ENCODE data around the gene CARNS1.
A peak's percentile ranks its signal among the peaks of the same experiment; 100 is the strongest.
"Not testable (repeated sequence)": the region's sequence is repeated elsewhere in the genome, so short reads cannot be mapped to it uniquely, and the experiment has no call there.

The CARNS1 gene

GRCh38 chr11:67421430-67422031 lies 6.1 kb downstream of the CARNS1 start:
- Histone ChIP-seq H3K27me3 (no peaks in the 10 kb centered on the region), H4K20me1 (0 out of 2 replicates have a peak, but pooled peaks cover 7% of the 10 kb centered on the region), H3K36me3 (no peaks in the 10 kb centered on the region), H3K4me2 (peak overlapping the region; percentile 62), H3K27ac (no peak overlapping the region; the same call in 1 of the 2 replicates), H3K9me3 (no peaks in the 10 kb centered on the region), H3K9ac (no peak overlapping the region), H3K4me1 (peaks cover 69% of the 10 kb centered on the region), H3K4me3 (no peak overlapping the region; the same call in 1 of the 2 replicates)
- TF ChIP-seq Cebpa-rat (IDR thresholded peaks at IDR 0.05): no peak

- Histone ChIP-seq H4K20me1 (no peaks in the 10 kb centered on the region), H3K4me3 (no peak overlapping the region), H3K36me3 (no peaks in the 10 kb centered on the region), H3K4me1 (peaks cover 64% of the 10 kb centered on the region), H3K9me3 (no peaks in the 10 kb centered on the region), H3K27ac (no peak overlapping the region), H3K9ac (no peak overlapping the region), H3K27me3 (no peaks in the 10 kb centered on the region), H3K4me2 (no peak overlapping the region)
- TF ChIP-seq Cebpa-rat (IDR thresholded peaks at IDR 0.05): no peak
Observed at GRCh38 chr11:67422891-67423290, 7.4 kb downstream of the CARNS1 start.

GRCh38 chr11:67423466-67423865 lies 8.0 kb downstream of the CARNS1 start:
- no peak overlapping the region for H3K9ac ChIP-seq
- no peak overlapping the region for H3K4me3 ChIP-seq
- TF ChIP-seq Cebpa-rat (IDR thresholded peaks at IDR 0.05): no peak
- H3K4me1 ChIP-seq: peaks cover 59% of the 10 kb centered on the region
- H3K9me3 ChIP-seq: no peaks in the 10 kb centered on the region
- H3K27me3 ChIP-seq: no peaks in the 10 kb centered on the region
- no peaks in the 10 kb centered on the region for H4K20me1 ChIP-seq
- H3K36me3 ChIP-seq: no peaks in the 10 kb centered on the region
- H3K4me2 ChIP-seq: no peak overlapping the region
- no peak overlapping the region for H3K27ac ChIP-seq

- Histone ChIP-seq H3K4me2 (no peak overlapping the region; the same call in 1 of the 2 replicates), H3K4me1 (peaks cover 55% of the 10 kb centered on the region), H3K27ac (peak overlapping the region; percentile 40; the same call in 1 of the 2 replicates), H4K20me1 (peaks cover 2% of the 10 kb centered on the region; the same call in 1 of the 2 replicates), H3K36me3 (no peaks in the 10 kb centered on the region), H3K9me3 (no peaks in the 10 kb centered on the region), H3K27me3 (no peaks in the 10 kb centered on the region), H3K4me3 (no peak overlapping the region), H3K9ac (no peak overlapping the region)
- no peak for TF ChIP-seq Cebpa-rat (IDR thresholded peaks at IDR 0.05)
Observed at GRCh38 chr11:67423891-67424613, 8.6 kb downstream of the CARNS1 start.

- H3K27me3 ChIP-seq, H3K9me3 ChIP-seq: not testable (repeated sequence)
- Histone ChIP-seq H3K36me3 (peaks cover 32% of the 10 kb centered on the region), H3K4me1 (peaks cover 51% of the 10 kb centered on the region), H3K9ac (peak overlapping the region; percentile 94), H3K4me2 (peak overlapping the region; percentile 87), H4K20me1 (peaks cover 35% of the 10 kb centered on the region), H3K4me3 (peak overlapping the region; percentile 92), H3K27ac (peak overlapping the region; percentile 87)
Observed at GRCh38 chr11:67427364-67427859, 11.9 kb downstream of the CARNS1 start.

- peaks cover 44% of the 10 kb centered on the region for H4K20me1 ChIP-seq
- H3K9ac ChIP-seq: peak within 1 kb of the TSS; percentile 94
- H3K9me3 ChIP-seq: no peaks in the 10 kb centered on the region
- peak within 1 kb of the TSS; percentile 92 for H3K4me3 ChIP-seq
- peaks cover 53% of the 10 kb centered on the region for H3K4me1 ChIP-seq
- peaks cover 41% of the 10 kb centered on the region for H3K36me3 ChIP-seq
- H3K4me2 ChIP-seq: peak within 1 kb of the TSS; percentile 87
- peak; percentile 73 for TF ChIP-seq Cebpa-rat (IDR thresholded peaks at IDR 0.05)
- H3K27ac ChIP-seq: peak within 1 kb of the TSS; percentile 87
- H3K27me3 ChIP-seq: no peaks in the 10 kb centered on the region
Observed at GRCh38 chr11:67428052-67429001, 12.8 kb downstream of the CARNS1 start, which contains the start of gene RPS6KB2. Gene RPS6KB2, plus strand, starts transcription at chr11:67428494. Its CDS starts 52 bp downstream, at chr11:67428546.

- peak overlapping the region; percentile 94 for H3K9ac ChIP-seq
- peak overlapping the region; percentile 87 for H3K4me2 ChIP-seq
- peak overlapping the region; percentile 87 for H3K27ac ChIP-seq
- peaks cover 52% of the 10 kb centered on the region for H4K20me1 ChIP-seq
- no peak for TF ChIP-seq Cebpa-rat (IDR thresholded peaks at IDR 0.05)
- H3K36me3 ChIP-seq: peaks cover 49% of the 10 kb centered on the region
- peak overlapping the region; percentile 92 for H3K4me3 ChIP-seq
- H3K4me1 ChIP-seq: peaks cover 60% of the 10 kb centered on the region
- no peaks in the 10 kb centered on the region for H3K9me3 ChIP-seq
- H3K27me3 ChIP-seq: no peaks in the 10 kb centered on the region
Observed at GRCh38 chr11:67429038-67429668, 13.7 kb downstream of the CARNS1 start.

GRCh38 chr11:67429722-67430121 lies 14.2 kb downstream of the CARNS1 start:
- Histone ChIP-seq H3K4me2 (peak overlapping the region; percentile 87), H3K9ac (no peak overlapping the region), H4K20me1 (peaks cover 58% of the 10 kb centered on the region), H3K27me3 (no peaks in the 10 kb centered on the region), H3K4me1 (peaks cover 61% of the 10 kb centered on the region), H3K9me3 (no peaks in the 10 kb centered on the region), H3K27ac (no peak overlapping the region), H3K36me3 (peaks cover 55% of the 10 kb centered on the region), H3K4me3 (peak overlapping the region; percentile 92; the same call in 1 of the 2 replicates)
- no peak for TF ChIP-seq Cebpa-rat (IDR thresholded peaks at IDR 0.05)

Data from BLaER1 (cell line).